HG02943 (cell line): ENCODE data around the gene ODAM.
"Not testable (repeated sequence)": the region's sequence is repeated elsewhere in the genome, so short reads cannot be mapped to it uniquely, and the experiment has no call there.

Experiments used
- ATAC-seq: cut with Tn5 transposase; IDR thresholded peaks from one replicate; pipeline ENCODE4 v1.9.1; 2021; ENCODE audit warnings: mild to moderate bottlenecking, low read depth, moderate library complexity; ENCODE audit not compliant: unreplicated experiment

ODAM gene

DNA sequence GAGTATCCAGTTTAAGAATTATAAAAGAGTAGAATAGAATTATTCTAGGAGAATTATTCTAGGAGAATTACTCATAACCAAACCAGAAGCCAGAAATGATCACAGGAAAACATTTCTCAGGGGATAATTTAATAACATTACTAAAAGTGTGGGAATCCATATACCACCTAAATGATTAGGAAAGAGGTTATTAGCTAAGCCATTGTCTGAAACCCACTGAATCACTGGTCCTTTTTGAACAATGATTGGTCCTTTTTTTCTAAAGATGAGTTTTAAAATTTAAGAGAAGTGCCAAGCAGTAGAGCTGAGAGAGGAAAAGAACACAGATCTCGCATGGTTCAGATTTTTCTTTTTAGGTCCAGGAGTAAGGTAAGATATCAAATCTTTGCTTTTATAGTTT is at the start of gene ODAM:
Gene ODAM, plus strand, starts transcription at position 301 of the 400 bp plus-strand sequence. CDS start 819 bp downstream, outside the sequence.
- no peak for ATAC-seq

DNA sequence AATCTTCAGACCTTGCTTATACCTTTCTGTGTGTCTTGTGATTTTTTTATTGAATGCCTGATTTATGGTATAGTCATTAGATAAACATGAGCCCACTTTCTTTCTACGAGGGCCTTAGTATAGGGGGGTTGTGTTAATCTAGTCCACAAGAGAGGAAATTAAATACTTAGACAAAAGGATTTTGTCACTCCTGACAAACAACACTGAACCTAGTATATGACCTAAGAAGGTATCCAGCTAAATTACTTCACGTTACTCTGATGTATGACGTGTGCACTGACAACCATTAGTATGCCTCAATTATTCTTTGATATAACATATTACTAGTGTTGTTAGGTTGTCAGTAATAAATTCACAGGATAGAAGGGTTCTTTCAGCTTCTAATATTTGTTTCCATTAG is 44.3 kb upstream of the ODAM start:
- ATAC-seq: no peak

GRCh38 chr4:70152088-70152487 is 43.4 kb upstream of the ODAM start:
- ATAC-seq: no peak

DNA sequence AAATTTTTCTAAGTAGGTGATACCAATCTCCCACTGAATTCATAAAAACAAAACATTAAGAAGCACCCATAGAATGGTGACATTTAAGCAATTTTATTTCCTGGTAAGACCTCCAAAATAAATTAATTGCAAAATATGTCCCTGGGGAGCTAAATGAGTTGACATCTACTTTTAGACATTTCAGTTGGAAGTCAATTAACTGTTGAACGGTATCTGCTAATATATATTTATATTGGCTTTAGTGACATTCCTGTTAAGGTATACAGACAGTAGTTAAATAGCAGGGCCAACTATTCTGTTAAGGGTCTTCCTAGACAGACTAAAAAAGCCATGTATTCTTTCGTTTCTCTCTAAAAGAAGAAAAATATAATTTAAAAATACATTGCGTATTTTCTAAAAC is 41.6 kb upstream of the ODAM start, which contains the start of gene PRR27:
Gene PRR27, plus strand, starts transcription at position 301 of the 400 bp plus-strand sequence. CDS start 139 bp downstream, outside the sequence.
- ATAC-seq: no peak

DNA sequence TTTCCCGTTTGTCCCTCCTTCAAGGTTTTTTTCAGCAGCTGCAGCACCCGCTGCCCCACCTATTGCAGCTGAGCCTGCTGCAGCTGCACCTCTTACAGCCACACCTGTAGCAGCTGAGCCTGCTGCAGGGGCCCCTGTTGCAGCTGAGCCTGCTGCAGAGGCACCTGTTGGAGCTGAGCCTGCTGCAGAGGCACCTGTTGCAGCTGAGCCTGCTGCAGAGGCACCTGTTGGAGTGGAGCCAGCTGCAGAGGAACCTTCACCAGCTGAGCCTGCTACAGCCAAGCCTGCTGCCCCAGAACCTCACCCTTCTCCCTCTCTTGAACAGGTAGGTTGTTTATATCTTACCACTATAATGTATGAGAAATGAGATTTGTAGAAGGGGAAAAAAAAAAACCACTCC is 36.9 kb upstream of the ODAM start:
- ATAC-seq: no peak

GRCh38 chr4:70177090-70177489 is 18.4 kb upstream of the ODAM start:
- no peak for ATAC-seq

- ATAC-seq: no peak
Measured at GRCh38 chr4:70178075-70178660, 17.4 kb upstream of the ODAM start.

DNA sequence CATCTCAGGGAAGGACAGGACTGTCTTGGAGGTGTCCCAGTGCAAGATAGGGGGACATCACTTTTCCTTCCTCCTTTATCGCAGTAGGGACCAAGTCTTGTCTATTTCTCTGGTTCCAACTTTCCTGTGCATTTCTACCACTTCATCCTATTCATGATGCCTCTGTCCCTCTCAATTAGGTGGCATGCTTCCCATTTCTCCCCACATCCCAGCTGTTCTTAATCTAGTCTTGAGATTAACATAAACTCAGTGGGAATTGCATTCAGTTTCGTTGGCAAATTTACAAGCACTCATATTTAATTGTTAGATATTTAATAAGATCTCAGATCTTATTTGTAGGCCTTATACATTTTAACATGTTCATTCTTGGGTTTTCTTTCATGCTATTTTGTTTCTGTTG is 15.7 kb upstream of the ODAM start:
- ATAC-seq: no peak

GRCh38 chr4:70181864-70182263 is 13.7 kb upstream of the ODAM start:
- no peak for ATAC-seq

- no peak for ATAC-seq
Measured at GRCh38 chr4:70182517-70183167, 12.9 kb upstream of the ODAM start.

- peak; percentile 88 for ATAC-seq
Measured at GRCh38 chr4:70183168-70183939, 12.2 kb upstream of the ODAM start.

GRCh38 chr4:70183940-70184246 is 11.6 kb upstream of the ODAM start:
- no peak for ATAC-seq

- ATAC-seq: no peak
Measured at GRCh38 chr4:70187216-70187615, 8.3 kb upstream of the ODAM start.

GRCh38 chr4:70190579-70190978 is 4.9 kb upstream of the ODAM start:
- ATAC-seq: no peak

- no peak for ATAC-seq
Measured at GRCh38 chr4:70191647-70192046, 3.9 kb upstream of the ODAM start.

DNA sequence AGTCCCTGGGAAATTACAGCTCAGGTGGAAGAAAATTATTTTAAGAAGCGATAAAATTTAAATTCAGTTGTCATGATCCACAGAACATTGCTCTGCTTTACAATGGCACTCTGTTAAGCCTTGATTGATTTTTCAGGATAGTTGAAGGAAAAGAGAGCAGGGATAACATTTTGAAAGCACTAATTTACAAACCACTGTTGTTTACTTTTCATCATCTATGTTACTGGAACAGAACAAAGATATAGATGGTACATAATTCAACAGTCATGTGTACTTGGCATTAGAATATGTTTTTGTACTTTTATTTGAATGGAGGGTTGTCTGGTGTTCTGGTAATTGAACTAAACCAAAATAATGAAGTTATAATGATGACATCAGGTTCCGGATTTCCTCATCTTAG is 2.6 kb upstream of the ODAM start:
- no peak for ATAC-seq

GRCh38 chr4:70196857-70197256 is 1.3 kb downstream of the ODAM start:
- ATAC-seq: no peak

GRCh38 chr4:70197842-70198241 is 2.3 kb downstream of the ODAM start:
- ATAC-seq: no peak

GRCh38 chr4:70203601-70204000 is 8.1 kb downstream of the ODAM start:
- no peak for ATAC-seq

- ATAC-seq: not testable (repeated sequence)
Measured at GRCh38 chr4:70212752-70213151, 17.2 kb downstream of the ODAM start.

GRCh38 chr4:70216109-70216508 is 20.6 kb downstream of the ODAM start:
- not testable (repeated sequence) for ATAC-seq

DNA sequence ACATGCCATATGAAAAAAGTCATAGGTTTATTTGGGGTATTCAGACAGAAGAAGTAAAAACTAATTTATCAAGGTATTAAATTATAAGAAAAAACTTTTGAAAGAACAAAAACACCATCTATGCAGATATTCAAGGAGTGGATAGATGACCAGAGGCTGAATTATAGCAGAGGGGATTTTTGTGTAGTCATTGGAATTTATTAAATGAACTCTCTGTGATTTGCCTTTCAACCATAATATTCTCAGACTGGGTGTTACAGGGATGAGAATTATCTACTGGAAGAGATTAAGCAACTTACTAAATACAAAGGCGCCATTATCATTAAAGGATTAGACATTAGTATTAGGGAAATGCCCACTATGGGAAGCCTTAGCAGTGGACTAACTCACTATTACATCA is 21.0 kb downstream of the ODAM start:
- not testable (repeated sequence) for ATAC-seq
